GM21381 (cell line): ENCODE results near the gene RPL38.

Experiments used
- ATAC-seq: cut with Tn5 transposase; IDR thresholded peaks from one replicate; pipeline ENCODE4 v1.9.1; 2021; ENCODE audit warnings: mild to moderate bottlenecking, moderate library complexity; ENCODE audit not compliant: unreplicated experiment

The RPL38 gene

GRCh38 chr17:74223901-74224300 is 20.4 kb downstream of the RPL38 start:
- no peak for ATAC-seq

- no peak for ATAC-seq
Observed at GRCh38 chr17:74224959-74225725, 21.7 kb downstream of the RPL38 start.

- no peak for ATAC-seq
Observed at GRCh38 chr17:74226252-74226651, 22.8 kb downstream of the RPL38 start.

GRCh38 chr17:74227271-74228080 is 24.0 kb downstream of the RPL38 start:
- ATAC-seq = no peak

DNA sequence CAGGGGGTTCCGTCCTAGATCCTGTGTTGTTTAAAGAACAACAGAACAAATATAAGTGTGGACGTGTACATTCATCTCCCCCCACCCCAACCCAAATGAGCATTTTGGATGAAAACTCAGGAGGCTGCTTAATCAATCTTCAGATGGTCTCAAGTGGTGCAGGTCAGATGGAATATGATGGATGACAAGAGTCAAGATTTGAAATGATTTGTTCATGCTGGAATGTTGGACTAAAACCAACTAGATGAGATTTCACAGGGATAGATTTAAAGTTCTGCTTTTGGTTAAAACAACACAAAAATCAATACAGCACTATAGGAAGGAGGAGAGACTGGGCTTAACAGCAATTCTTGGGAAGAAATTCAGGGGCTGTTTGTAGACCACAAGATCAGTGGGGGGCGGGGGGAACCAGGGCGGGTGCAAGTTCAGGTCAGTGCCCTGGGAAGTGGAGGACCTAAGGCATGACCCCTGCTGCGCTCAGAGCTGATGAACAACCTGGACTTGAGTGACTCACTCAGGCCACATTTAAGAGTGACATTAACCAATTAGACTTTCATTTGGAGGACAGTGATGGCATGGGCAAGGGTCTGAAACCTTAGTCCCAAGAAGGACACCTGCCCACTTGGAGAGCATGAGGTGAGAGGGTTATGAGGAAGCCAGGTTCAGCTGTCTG is 25.0 kb downstream of the RPL38 start:
- no peak for ATAC-seq

DNA sequence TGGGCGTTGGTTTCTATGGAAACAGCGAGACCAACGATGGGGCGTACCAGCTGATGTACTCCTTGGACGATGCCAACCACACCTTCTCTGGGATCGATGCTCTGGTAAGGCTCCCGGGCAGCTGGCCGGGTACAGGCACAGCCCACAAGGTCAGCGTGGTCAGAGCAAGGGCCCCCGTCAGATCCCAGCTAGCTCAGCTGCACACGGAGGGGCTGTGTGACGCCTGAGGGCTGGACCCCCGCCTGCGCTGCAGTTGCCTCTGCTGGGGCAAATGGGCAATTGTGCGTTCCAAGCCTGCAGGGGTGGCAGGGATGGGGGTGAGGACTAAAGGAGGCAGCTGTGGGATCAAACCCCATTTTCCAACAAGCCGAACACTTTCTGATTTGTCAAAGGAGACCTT is 27.4 kb downstream of the RPL38 start:
- no peak for ATAC-seq

- ATAC-seq = no peak
Observed at GRCh38 chr17:74231928-74232907, 28.7 kb downstream of the RPL38 start.

- no peak for ATAC-seq
Observed at GRCh38 chr17:74233937-74234336, 30.5 kb downstream of the RPL38 start.

DNA sequence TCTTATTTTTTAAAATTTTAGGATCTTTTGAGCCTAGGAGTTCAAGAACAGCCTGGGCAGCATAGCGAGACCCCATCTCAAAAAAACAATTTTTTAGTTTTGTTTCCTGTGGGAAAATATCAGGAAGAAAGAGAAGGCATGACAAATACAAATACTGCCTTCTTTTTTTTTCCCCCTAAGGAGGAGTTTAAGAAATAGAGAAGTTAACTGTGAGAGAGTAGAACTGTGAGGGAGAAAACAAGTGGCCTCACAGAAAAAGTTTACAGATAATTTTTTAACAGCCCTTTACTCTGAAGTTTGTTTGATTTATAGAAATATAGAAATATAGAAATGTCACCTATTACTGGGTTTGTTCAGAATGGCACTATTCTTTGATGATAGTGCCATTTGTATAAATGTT is 31.0 kb downstream of the RPL38 start:
- no peak for ATAC-seq

DNA sequence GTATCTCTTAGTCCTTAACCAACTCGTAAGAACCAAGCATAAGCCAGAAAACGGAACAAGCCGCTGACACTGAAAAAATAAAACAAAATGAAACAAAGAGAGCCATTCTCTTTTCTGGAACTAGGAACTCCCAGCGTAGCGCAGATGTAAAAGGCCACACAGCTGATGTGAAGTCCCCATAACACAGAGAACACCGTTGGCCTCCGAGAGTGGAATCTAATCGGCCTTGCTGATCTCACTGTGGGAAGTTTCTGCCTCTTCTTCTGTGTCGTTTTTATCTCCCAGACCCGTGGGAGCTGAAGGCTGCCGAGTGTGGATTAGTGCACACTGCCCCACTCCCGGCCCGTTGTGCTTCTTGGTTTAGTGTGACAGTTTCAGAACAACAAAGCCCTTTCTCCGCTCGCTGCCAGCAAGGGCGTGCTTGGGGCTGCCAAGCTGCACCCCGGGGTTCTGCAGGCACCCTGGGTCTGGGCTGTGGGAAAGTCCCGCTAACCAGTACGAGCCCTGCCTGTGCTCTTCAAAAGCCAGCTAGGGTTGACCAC is 31.6 kb downstream of the RPL38 start:
- ATAC-seq = no peak

DNA sequence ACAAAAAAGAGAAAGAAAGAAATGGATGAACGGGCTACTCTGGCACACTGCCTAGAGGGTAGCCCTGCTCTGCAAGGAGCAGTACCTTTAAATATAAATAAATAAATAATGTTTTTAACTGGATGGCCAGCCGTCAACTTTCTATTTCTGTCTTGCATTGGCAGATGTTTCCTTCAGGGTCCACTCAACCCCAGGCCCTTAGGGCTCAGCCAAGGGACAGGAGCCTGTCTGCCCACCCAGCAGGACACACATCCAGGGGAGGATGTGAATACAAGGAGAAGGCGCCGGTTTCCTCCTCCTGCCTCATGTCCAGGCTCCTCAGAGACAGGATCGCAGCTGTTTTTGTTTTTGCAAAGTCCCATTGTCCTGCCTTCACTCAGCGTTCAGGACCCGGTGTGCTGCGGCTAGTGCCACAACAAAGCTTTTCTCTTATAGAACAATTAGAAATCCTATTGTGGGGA is 32.5 kb downstream of the RPL38 start:
- no peak for ATAC-seq

GRCh38 chr17:74237321-74237720 is 33.8 kb downstream of the RPL38 start:
- ATAC-seq = no peak

GRCh38 chr17:74239172-74239571 is 35.7 kb downstream of the RPL38 start:
- no peak for ATAC-seq

GRCh38 chr17:74240618-74241205 is 37.2 kb downstream of the RPL38 start:
- ATAC-seq = no peak

- no peak for ATAC-seq
Observed at GRCh38 chr17:74241431-74241830, 38.0 kb downstream of the RPL38 start.

- no peak for ATAC-seq
Observed at GRCh38 chr17:74241847-74242246, 38.4 kb downstream of the RPL38 start.

DNA sequence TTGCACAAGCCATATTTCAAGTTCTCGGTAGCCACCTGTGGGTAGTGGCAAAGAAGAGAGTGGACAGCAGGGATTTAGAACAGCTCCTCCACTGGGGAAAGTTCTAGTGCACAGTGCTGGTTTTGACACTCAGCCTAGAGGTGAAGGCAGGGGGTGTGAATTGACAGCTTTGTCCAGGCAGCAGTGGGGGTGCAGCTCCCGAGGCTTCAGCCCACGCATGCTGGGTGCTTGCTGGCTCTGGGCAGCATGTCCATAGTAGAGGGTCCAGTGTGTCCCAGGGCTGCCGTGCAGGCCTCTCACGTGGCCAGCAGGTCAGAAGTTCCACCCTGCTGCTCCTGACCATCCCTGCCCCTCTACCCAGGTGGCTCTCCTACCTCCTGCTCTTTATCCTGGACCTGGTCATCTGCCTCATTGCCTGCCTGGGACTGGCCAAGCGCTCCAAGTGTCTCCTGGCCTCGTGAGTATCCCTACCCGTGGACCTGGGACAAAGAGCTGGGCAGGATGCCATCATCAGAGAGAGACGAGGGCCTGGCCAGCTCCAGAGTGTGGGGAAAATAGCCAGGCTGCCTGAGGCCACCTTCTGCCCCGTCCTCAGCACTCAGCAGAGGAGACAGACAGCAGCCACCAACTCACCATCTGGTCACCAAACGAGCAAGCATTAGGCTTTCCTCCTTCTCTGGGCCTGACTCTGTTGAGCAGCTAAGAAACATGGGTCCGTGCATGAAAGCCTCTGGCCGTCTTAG is 39.7 kb downstream of the RPL38 start:
- ATAC-seq = no peak

- no peak for ATAC-seq
Observed at GRCh38 chr17:74244128-74244527, 40.6 kb downstream of the RPL38 start.

- ATAC-seq = no peak
Observed at GRCh38 chr17:74244548-74244947, 41.1 kb downstream of the RPL38 start.
